Spleen (tissue), 11 donors: ENCODE results near the gene MEGF6. TPM values are rescaled to one million over a fixed set of nuclear protein-coding genes. Genes with fewer than 3 reads are reported as not detected.

ENCODE experiments used
- DNase-seq: peaks from one replicate; pipeline ENCODE4 v3.0.0-alpha.2; 2020
- H3K27ac ChIP-seq, 8 donors: fragments of 200-600 bp; sonication (generic) in 7 of 8; 1 replicate in 4 of 8; 2 replicates in 4 of 8; pipeline versions ENCODE4 v1.5.0 to v1.8.0; 2016 to 2021; ENCODE audit warnings: inconsistent platforms in 4 of 8, mild to moderate bottlenecking in 4 of 8, moderate library complexity in 1 of 8
- H3K27me3 ChIP-seq, 7 donors: fragments of 200-600 bp; sonication (generic) in 6 of 7; replicated peaks in 1 of 7; 1 replicate in 4 of 7; 2 replicates in 3 of 7; pipeline versions ENCODE4 v1.5.0 to v1.8.0; 2016 to 2021; ENCODE audit warnings: inconsistent platforms in 3 of 7, mild to moderate bottlenecking in 1 of 7
- H3K36me3 ChIP-seq, 6 donors: fragments of 200-600 bp; sonication (generic) in 5 of 6; 1 replicate in 4 of 6; 2 replicates in 2 of 6; pipeline versions ENCODE4 v1.5.0 to v1.8.0; 2016 to 2021; ENCODE audit warnings: inconsistent platforms in 2 of 6
- H3K4me1 ChIP-seq, 6 donors: fragments of 200-600 bp; sonication (generic) in 5 of 6; 1 replicate in 3 of 6; 2 replicates in 3 of 6; pipeline versions ENCODE4 v1.5.0 to v1.8.0; 2016 to 2021; ENCODE audit warnings: inconsistent platforms in 3 of 6
- H3K4me3 ChIP-seq, 8 donors: fragments of 200-600 bp; sonication (generic) in 7 of 8; 1 replicate in 4 of 8; 2 replicates in 4 of 8; pipeline versions ENCODE4 v1.5.0 to v1.8.0; 2016 to 2021; ENCODE audit warnings: inconsistent platforms in 4 of 8, mild to moderate bottlenecking in 4 of 8, moderate library complexity in 2 of 8
- H3K9me3 ChIP-seq, 8 donors: fragments of 200-600 bp; sonication (generic) in 7 of 8; 1 replicate in 4 of 8; 2 replicates in 4 of 8; pipeline versions ENCODE4 v1.5.0 to v1.8.0; 2016 to 2021; ENCODE audit warnings: inconsistent platforms in 4 of 8
- CTCF ChIP-seq, 11 experiments: fragments of 200-600 bp in 7 of 11; fragments of 450-650 bp in 4 of 11; sonication (generic) in 4 of 11; IDR thresholded peaks in 8 of 11; conservative IDR thresholded peaks in 3 of 11; 1 replicate in 7 of 11; 2 replicates in 4 of 11; pipeline versions ENCODE4 v1.4.0 to v1.8.0; 2016 to 2021; ENCODE audit warnings: antibody characterized with exemption in 11 of 11, inconsistent platforms in 4 of 11, mild to moderate bottlenecking in 1 of 11
- POLR2A ChIP-seq, 3 donors: fragments of 450-650 bp; IDR thresholded peaks; one replicate each; pipeline ENCODE4 v1.5.1; 2017; ENCODE audit warnings: antibody characterized with exemption in 3 of 3, mild to moderate bottlenecking in 1 of 3
- POLR2AphosphoS5 ChIP-seq, 3 donors: sonication (generic); formaldehyde crosslinking; IDR thresholded peaks; one replicate each; pipeline ENCODE4 v1.5.1; 2017; ENCODE audit warnings: antibody characterized with exemption in 3 of 3
- WGBS, 5 donors: extraction: QIAGEN DNeasy Blood & Tissue Kit in 3 of 5; methylation state at CpG; one replicate each; pipeline versions ENCODE4 v1.1.5 to v1.1.7; 2013 to 2018; 5-methylcytosine and 5-hydroxymethylcytosine counted together
- intact Hi-C: fragments of 100-400 bp; cut with DNase I; formaldehyde crosslinking; loops from one replicate; pipeline ENCODE4 v1.15.0; 2023; ENCODE audit warnings: low total_unique reads
- polyA plus RNA-seq, 3 donors: library from polyadenylated mRNA; stranded (reverse); fragments of 200-250 nt; gene quantifications; one replicate each; pipeline ENCODE4 v1.2.1, GENCODE V29; 2013
- total RNA-seq, 7 donors: library from RNA; depleted of rRNA in 3 of 7; stranded (reverse); fragments of >200 nt in 3 of 7; fragmentation: NEBNext Ultra II Directional in 4 of 7; extraction: Animal tissue kit (Norgen Biotek cat#: 25700) in 4 of 7; gene quantifications; one replicate each; pipeline versions ENCODE4 v1.1.0 to v1.2.1, GENCODE V29; 2016 to 2021
- donor health status: healthy with polysubstance abuse.
- donor health status: DM: no; HTN: no; CAD: no; lungs with moderate emphysema.
- donor health status: DM: no; HTN: no; CAD: no.
- donor health status: Bipolar disorder and iron deficiency.
- donor health status: healthy.
- donor health status: DM: no; HTN: no; CAD: no.
- donor health status: DM: yes; HTN: yes; CAD: no.

The MEGF6 gene
- total and polyA plus RNA-seq, 10 donors, result 8.7 to 39.5 (median 20.3) TPM

GRCh38 chr1:3552751-3553150 lies 58.6 kb downstream of the MEGF6 start:
- 90 to 95% (median 92%) methylated on average over 2 to 6 of the region's 6 CpGs for WGBS, 5 donors
- no peak for DNase-seq
- TF ChIP-seq POLR2AphosphoS5 (IDR thresholded peaks at IDR 0.05), result no peak
- TF ChIP-seq POLR2A (IDR thresholded peaks at IDR 0.05), result no peak
- no peak for TF ChIP-seq CTCF (IDR thresholded peaks at IDR 0.05 in 8 of 11, conservative IDR thresholded peaks at IDR 0.05 in 3 of 11)
- Histone ChIP-seq H3K36me3 (no peaks in the 10 kb centered on the region), H3K27ac (no peak overlapping the region), H3K4me3 (no peak overlapping the region), H3K27me3 (peaks cover 0 to 9% (median 0%) of the 10 kb centered on the region in 7 donors), H3K9me3 (no peaks in the 10 kb centered on the region), H3K4me1 (peaks cover 0 to 14% (median 0%) of the 10 kb centered on the region in 6 donors)
- intact Hi-C loops, result no loop called here

- peaks cover 0 to 9% (median 0%) of the 10 kb centered on the region in 7 donors for H3K27me3 ChIP-seq
- H3K27ac ChIP-seq, result no peak overlapping the region
- DNase-seq, result no peak
- no peaks in the 10 kb centered on the region for H3K36me3 ChIP-seq
- H3K9me3 ChIP-seq, result no peaks in the 10 kb centered on the region
- H3K4me3 ChIP-seq, result no peak overlapping the region
- WGBS, 5 donors, result 94 to 99% (median 97%) methylated on average over 4 to 14 of the region's 14 CpGs
- H3K4me1 ChIP-seq, result peaks cover 0 to 19% (median 0%) of the 10 kb centered on the region in 6 donors
- intact Hi-C loops, result no loop called here
- TF ChIP-seq POLR2A (IDR thresholded peaks at IDR 0.05), result no peak
- no peak for TF ChIP-seq CTCF (IDR thresholded peaks at IDR 0.05 in 8 of 11, conservative IDR thresholded peaks at IDR 0.05 in 3 of 11)
- TF ChIP-seq POLR2AphosphoS5 (IDR thresholded peaks at IDR 0.05), result no peak
Observed at GRCh38 chr1:3552176-3552575, 59.1 kb downstream of the MEGF6 start.

- Histone ChIP-seq H3K4me3 (no peak overlapping the region), H3K27me3 (peaks cover 0 to 14% (median 0%) of the 10 kb centered on the region in 7 donors), H3K36me3 (no peaks in the 10 kb centered on the region), H3K27ac (no peak overlapping the region), H3K9me3 (no peaks in the 10 kb centered on the region), H3K4me1 (peaks cover 0 to 23% (median 0%) of the 10 kb centered on the region in 6 donors)
- DNase-seq, result no peak
- intact Hi-C loops, result no loop called here
- no peak for TF ChIP-seq POLR2AphosphoS5 (IDR thresholded peaks at IDR 0.05)
- no peak for TF ChIP-seq POLR2A (IDR thresholded peaks at IDR 0.05)
- WGBS, 5 donors, result 83 to 96% (median 87%) methylated on average over 9 to 10 of the region's 10 CpGs
Observed at GRCh38 chr1:3551711-3552110, 59.6 kb downstream of the MEGF6 start.

- intact Hi-C loops, result no loop called here
- Histone ChIP-seq H3K4me3 (no peak overlapping the region), H3K9me3 (no peaks in the 10 kb centered on the region), H3K36me3 (no peaks in the 10 kb centered on the region), H3K27ac (no peak overlapping the region), H3K4me1 (peaks cover 0 to 23% (median under 1%) of the 10 kb centered on the region in 6 donors), H3K27me3 (peaks cover 0 to 14% (median 0%) of the 10 kb centered on the region in 7 donors)
- no peak for DNase-seq
- 84 to 100% (median 89%) methylated on average over 3 to 5 of the region's 5 CpGs for WGBS, 5 donors
- TF ChIP-seq POLR2A (IDR thresholded peaks at IDR 0.05) (no peak), POLR2AphosphoS5 (IDR thresholded peaks at IDR 0.05) (no peak), CTCF (IDR thresholded peaks at IDR 0.05 in 8 of 11, conservative IDR thresholded peaks at IDR 0.05 in 3 of 11) (no peak)
Observed at GRCh38 chr1:3551290-3551678, 60.0 kb downstream of the MEGF6 start.
